Hepatocyte (in vitro differentiated cells): ENCODE measurements around the gene COPE.

Source experiments
- CTCF ChIP-seq: fragments of 200-600 bp; sonication (generic); IDR thresholded peaks from 2 replicates; pipeline ENCODE4 v1.5.1; 2016; ENCODE audit warnings: antibody characterized with exemption, mild to moderate bottlenecking; ENCODE audit not compliant: poor library complexity
- EZH2 ChIP-seq: fragments of 200-600 bp; sonication (generic); IDR thresholded peaks from 2 replicates; pipeline ENCODE4 v1.6.1; 2016; ENCODE audit warnings: antibody characterized with exemption, mild to moderate bottlenecking, borderline replicate concordance
- EZH2phosphoT487 ChIP-seq: fragments of 200-600 bp; sonication (generic); IDR thresholded peaks from one replicate; pipeline ENCODE4 v1.6.1; 2018; ENCODE audit warnings: antibody characterized with exemption, mild to moderate bottlenecking, low read depth, moderate library complexity; ENCODE audit not compliant: unreplicated experiment, severe bottlenecking

GRCh38 chr19:18954094-18954493 lies 34.9 kb upstream of the COPE start:
- no peak for TF ChIP-seq EZH2phosphoT487
- no peak for TF ChIP-seq CTCF
- no peak for TF ChIP-seq EZH2
